ENCODE results near the gene AGPAT1. TPM values are rescaled to one million over a fixed set of nuclear protein-coding genes. Genes with fewer than 3 reads are reported as not detected.

AGPAT1 gene
- total and polyA plus RNA-seq, 2 of the 8 experiments (the other 6 are each of a cell fraction or from before 2014, with no cell fraction given): 96.0 to 222 TPM

- 0 out of 2 replicates have a peak, but pooled peaks have one; percentile 19 for TF ChIP-seq CHD1 (IDR thresholded peaks at IDR 0.05; ENCODE audit: low read depth, low read length)
- no peak for TF ChIP-seq MAX (IDR thresholded peaks at IDR 0.05)
- TF ChIP-seq E2F6 (IDR thresholded peaks at IDR 0.05): no peak
- TF ChIP-seq TEAD4 (IDR thresholded peaks at IDR 0.05; ENCODE audit: low read depth, low read length): peak; percentile 72
- TF ChIP-seq TBP (IDR thresholded peaks at IDR 0.05; ENCODE audit: low read depth, low read length): peak; percentile 77
- TF ChIP-seq RAD21 (IDR thresholded peaks at IDR 0.05 in 1 of 2, conservative IDR thresholded peaks at IDR 0.05 in 1 of 2; ENCODE audit: low read depth in 2 of 2, low read length in 2 of 2): peak in 1 of 2 experiments; percentile 41; a peak in 2 of 4 replicates
- no peak for TF ChIP-seq RBBP5 (IDR thresholded peaks at IDR 0.05; ENCODE audit: borderline replicate concordance, low read depth, low read length)
Observed at GRCh38 chr6:32194825-32195651, 19.2 kb upstream of the AGPAT1 start (continued).
